Activated T-helper 17 cell treated with anti-CD3 and anti-CD28 coated beads, Interleukin-2, amount 50 U/mL, for 72 hours (primary cell): ENCODE measurements around the gene MRPL36. TPM values are rescaled to one million over a fixed set of nuclear protein-coding genes. Genes with fewer than 3 reads are reported as not detected.
A peak's percentile ranks its signal among the peaks of the same experiment; 100 is the strongest.
"Not testable (repeated sequence)": the region's sequence is repeated elsewhere in the genome, so short reads cannot be mapped to it uniquely, and the experiment has no call there.

Experiments used
- ATAC-seq: fragments of 150-1000 bp; cut with Tn5 transposase; replicated peaks from 2 replicates; pipeline ENCODE4 v1.10.0; 2021; ENCODE audit warnings: mild to moderate bottlenecking, moderate library complexity
- H3K27ac Mint-ChIP-seq: one replicate; pipeline ENCODE4 v1.8.0; 2022; ENCODE audit warnings: mixed read lengths
- H3K27me3 Mint-ChIP-seq: one replicate; pipeline ENCODE4 v1.8.0; 2022; ENCODE audit warnings: mixed read lengths
- H3K36me3 Mint-ChIP-seq: one replicate; pipeline ENCODE4 v1.8.0; 2022; ENCODE audit warnings: low read depth, mild to moderate bottlenecking, mixed read lengths
- H3K4me1 Mint-ChIP-seq: one replicate; pipeline ENCODE4 v1.8.0; 2022; ENCODE audit warnings: mixed read lengths
- H3K4me3 Mint-ChIP-seq: one replicate; pipeline ENCODE4 v1.8.0; 2022; ENCODE audit warnings: mild to moderate bottlenecking, mixed read lengths
- H3K9me3 Mint-ChIP-seq: one replicate; pipeline ENCODE4 v1.8.0; 2022; ENCODE audit warnings: mixed read lengths
- total RNA-seq, 2 donors: library from RNA; stranded (reverse); gene quantifications; one replicate each; pipeline ENCODE4 v1.2.3, GENCODE V29; 2022

Gene MRPL36
- total RNA-seq, 2 donors from 2014 or later = 50.3 to 74.0 TPM

GRCh38 chr5:1824903-1825841 is 25.5 kb upstream of the MRPL36 start:
- Mint-ChIP-seq H3K27ac (no peak overlapping the region), H3K4me1 (no peaks in the 10 kb centered on the region), H3K9me3 (no peaks in the 10 kb centered on the region), H3K36me3 (peaks cover 35% of the 10 kb centered on the region), H3K27me3 (no peaks in the 10 kb centered on the region), H3K4me3 (no peak overlapping the region)
- no peak for ATAC-seq

DNA sequence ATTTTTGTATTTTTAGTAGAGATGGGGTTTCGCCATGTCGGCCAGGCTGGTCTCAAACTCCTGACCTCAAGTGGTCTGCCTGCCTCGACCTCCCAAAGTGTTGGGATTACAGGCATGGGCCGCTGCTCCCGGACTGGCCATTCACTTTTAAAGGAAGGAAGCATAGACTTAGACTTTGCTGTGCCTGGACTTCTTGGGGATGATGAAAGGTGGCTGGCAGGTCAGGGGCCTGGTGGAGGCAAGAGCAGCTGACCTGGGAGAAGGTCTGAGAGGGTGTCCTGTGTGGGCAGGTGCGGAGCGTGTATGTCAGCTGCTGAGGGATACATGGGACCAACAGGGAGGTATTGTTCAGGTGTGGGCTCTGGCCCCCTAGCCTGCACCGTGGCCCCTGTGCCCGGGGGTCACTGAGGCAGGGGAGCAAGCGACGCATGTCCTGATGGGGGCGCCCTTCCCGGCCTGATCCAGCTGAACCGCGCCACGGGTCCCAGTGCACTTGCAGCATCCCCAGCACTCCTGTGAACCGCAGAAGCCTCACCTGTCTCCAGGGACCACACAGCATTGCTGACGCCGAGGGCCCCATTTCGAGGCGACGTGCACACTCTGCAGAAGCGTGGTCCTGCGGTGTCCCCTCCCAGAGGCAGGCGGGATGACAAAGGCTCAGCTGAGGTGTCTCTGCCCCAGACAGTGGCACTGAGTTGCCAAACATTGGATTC is 24.6 kb upstream of the MRPL36 start:
- H3K4me1 Mint-ChIP-seq = no peaks in the 10 kb centered on the region
- no peak overlapping the region for H3K27ac Mint-ChIP-seq
- H3K4me3 Mint-ChIP-seq = no peak overlapping the region

DNA sequence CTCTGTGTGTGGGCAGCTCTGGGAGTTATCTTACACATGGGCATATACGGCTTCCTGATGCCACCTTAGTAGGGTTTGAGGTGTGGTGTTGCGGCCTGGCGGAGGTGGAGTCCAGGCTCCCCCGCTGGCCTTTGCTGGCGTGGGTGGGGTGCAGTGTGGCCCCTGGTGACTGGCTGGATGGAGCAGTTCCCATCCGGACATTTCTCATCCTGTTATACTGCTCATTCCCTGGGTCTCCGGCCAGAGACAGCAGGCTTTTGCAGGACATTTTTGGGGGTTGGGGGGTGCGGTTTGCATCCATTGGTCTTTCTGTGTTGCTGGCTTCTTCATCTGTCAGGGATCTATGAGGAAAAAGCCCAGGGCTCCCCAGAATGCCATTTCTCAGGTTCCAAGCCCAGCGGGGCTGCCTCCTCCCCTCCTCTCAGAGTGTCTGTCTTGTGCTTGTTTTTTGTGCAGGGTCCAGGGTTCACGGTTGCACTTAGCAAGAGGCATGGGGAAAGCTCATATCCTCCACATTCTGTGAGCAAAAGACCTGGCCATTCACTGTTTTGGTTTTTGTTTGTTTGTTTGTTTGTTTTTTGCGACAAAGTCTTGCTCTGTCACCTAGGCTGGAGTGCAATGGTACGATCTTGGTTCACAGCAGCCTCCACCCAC is 23.9 kb upstream of the MRPL36 start:
- H3K4me1 Mint-ChIP-seq = no peaks in the 10 kb centered on the region
- ATAC-seq = no peak
- H3K9me3 Mint-ChIP-seq = no peaks in the 10 kb centered on the region

More for the DNA sequence above, 24.6 kb upstream of the MRPL36 start:
- peaks cover 44% of the 10 kb centered on the region for H3K36me3 Mint-ChIP-seq
- no peaks in the 10 kb centered on the region for H3K9me3 Mint-ChIP-seq
- H3K27me3 Mint-ChIP-seq = no peaks in the 10 kb centered on the region
- ATAC-seq = no peak

GRCh38 chr5:1821862-1822261 is 22.2 kb upstream of the MRPL36 start:
- H3K27me3 Mint-ChIP-seq = no peaks in the 10 kb centered on the region
- peaks cover 68% of the 10 kb centered on the region for H3K36me3 Mint-ChIP-seq
- no peak for ATAC-seq
- no peaks in the 10 kb centered on the region for H3K4me1 Mint-ChIP-seq
- no peak overlapping the region for H3K4me3 Mint-ChIP-seq
- no peaks in the 10 kb centered on the region for H3K9me3 Mint-ChIP-seq
- H3K27ac Mint-ChIP-seq = peak overlapping the region; percentile 12

More for the DNA sequence above, 23.9 kb upstream of the MRPL36 start:
- no peaks in the 10 kb centered on the region for H3K27me3 Mint-ChIP-seq
- H3K36me3 Mint-ChIP-seq = peaks cover 52% of the 10 kb centered on the region
- H3K4me3 Mint-ChIP-seq = no peak overlapping the region
- no peak overlapping the region for H3K27ac Mint-ChIP-seq

DNA sequence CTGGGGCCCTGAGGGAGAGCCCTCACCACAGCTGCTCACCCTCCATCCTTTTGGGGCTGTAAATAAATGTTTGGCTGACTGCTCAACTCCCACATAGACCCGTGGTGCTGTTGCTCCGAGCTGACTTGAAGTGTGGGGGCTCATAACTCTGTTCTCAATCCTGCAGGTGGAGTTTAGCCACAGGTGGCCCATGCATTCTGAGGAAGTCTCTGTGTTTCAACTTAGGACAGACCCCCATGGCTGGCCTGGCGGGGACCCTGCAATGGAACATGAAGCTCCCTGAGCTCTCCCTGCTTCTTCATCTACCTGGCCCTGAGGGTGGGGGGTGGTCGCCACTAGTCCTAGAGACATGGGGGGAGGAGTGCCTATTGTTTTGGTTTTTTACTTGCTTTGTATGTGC is 21.3 kb upstream of the MRPL36 start:
- H3K27ac Mint-ChIP-seq = no peak overlapping the region

GRCh38 chr5:1820381-1820780 is 20.7 kb upstream of the MRPL36 start:
- no peak overlapping the region for H3K27ac Mint-ChIP-seq

More for the DNA sequence above, 21.3 kb upstream of the MRPL36 start:
- Mint-ChIP-seq H3K4me3 (no peak overlapping the region), H3K4me1 (no peaks in the 10 kb centered on the region), H3K36me3 (peaks cover 78% of the 10 kb centered on the region), H3K27me3 (no peaks in the 10 kb centered on the region), H3K9me3 (no peaks in the 10 kb centered on the region)
- no peak for ATAC-seq

DNA sequence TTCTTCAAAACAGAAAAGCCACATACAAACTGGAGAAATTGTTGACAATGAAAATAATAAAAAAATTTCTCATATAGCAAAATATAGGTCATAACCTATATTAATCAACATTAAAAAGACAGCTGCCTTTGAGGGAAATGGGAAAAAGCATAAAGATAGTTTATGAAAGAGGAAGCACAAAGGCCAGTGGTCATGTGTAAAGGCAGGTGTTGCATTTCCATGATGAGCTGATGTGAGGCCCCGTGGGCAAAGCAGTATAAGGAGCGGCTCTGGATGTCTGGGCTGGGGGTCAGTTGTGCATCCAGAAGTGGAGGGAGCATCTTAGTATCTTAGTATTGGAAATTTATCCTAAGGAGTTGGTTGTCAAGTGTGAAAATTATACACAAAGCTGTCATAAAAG is 19.8 kb upstream of the MRPL36 start:
- Mint-ChIP-seq H3K36me3 (peaks cover 92% of the 10 kb centered on the region), H3K4me1 (no peaks in the 10 kb centered on the region), H3K9me3 (no peaks in the 10 kb centered on the region), H3K4me3 (no peak overlapping the region), H3K27me3 (no peaks in the 10 kb centered on the region), H3K27ac (peak overlapping the region; percentile 48)
- no peak for ATAC-seq

More at GRCh38 chr5:1820381-1820780, 20.7 kb upstream of the MRPL36 start:
- ATAC-seq = no peak
- Mint-ChIP-seq H3K27me3 (no peaks in the 10 kb centered on the region), H3K4me3 (no peak overlapping the region), H3K4me1 (no peaks in the 10 kb centered on the region), H3K36me3 (peaks cover 83% of the 10 kb centered on the region), H3K9me3 (no peaks in the 10 kb centered on the region)

GRCh38 chr5:1818784-1819183 is 19.1 kb upstream of the MRPL36 start:
- no peaks in the 10 kb centered on the region for H3K4me1 Mint-ChIP-seq
- no peaks in the 10 kb centered on the region for H3K27me3 Mint-ChIP-seq
- peaks cover 96% of the 10 kb centered on the region for H3K36me3 Mint-ChIP-seq
- no peak for ATAC-seq
- H3K27ac Mint-ChIP-seq = peak overlapping the region; percentile 48
- H3K9me3 Mint-ChIP-seq = no peaks in the 10 kb centered on the region
- no peak overlapping the region for H3K4me3 Mint-ChIP-seq

GRCh38 chr5:1817261-1818043 is 17.8 kb upstream of the MRPL36 start:
- H3K4me3 Mint-ChIP-seq = no peak overlapping the region
- H3K9me3 Mint-ChIP-seq = no peaks in the 10 kb centered on the region
- H3K27me3 Mint-ChIP-seq = no peaks in the 10 kb centered on the region
- no peak overlapping the region for H3K27ac Mint-ChIP-seq
- H3K4me1 Mint-ChIP-seq = no peaks in the 10 kb centered on the region
- ATAC-seq = no peak
- H3K36me3 Mint-ChIP-seq = peaks cover 96% of the 10 kb centered on the region

- H3K27me3 Mint-ChIP-seq, H3K4me1 Mint-ChIP-seq, H3K4me3 Mint-ChIP-seq, H3K9me3 Mint-ChIP-seq, ATAC-seq: not testable (repeated sequence)
- Mint-ChIP-seq H3K27ac (peak overlapping the region; percentile 56), H3K36me3 (peaks cover 100% of the 10 kb centered on the region)
Observed at GRCh38 chr5:1816495-1817089, 17.0 kb upstream of the MRPL36 start.

DNA sequence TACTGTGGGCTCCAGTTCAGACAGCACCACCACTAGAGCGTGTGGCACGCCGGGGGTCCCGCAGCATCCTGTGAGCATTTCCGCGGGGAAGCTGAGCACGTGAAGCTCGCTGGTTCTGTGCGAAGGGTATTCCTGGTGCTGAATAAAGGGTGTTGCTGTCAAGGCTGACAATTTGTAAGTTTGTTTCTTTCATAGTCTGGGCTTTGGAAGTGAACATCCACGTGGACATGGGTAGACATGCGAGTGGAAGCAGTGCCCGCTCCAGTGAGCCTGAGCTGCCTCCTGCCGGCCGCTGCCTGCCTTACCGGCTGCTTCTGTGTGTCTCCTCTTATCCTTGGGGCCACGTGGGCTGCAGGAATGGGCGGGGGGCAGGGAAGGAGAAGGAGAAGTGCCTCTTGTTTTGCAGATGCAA is 16.2 kb upstream of the MRPL36 start:
- ATAC-seq = no peak
- Mint-ChIP-seq H3K36me3 (peaks cover 100% of the 10 kb centered on the region), H3K4me1 (no peaks in the 10 kb centered on the region), H3K27ac (peak overlapping the region; percentile 56), H3K9me3 (no peaks in the 10 kb centered on the region), H3K27me3 (no peaks in the 10 kb centered on the region), H3K4me3 (no peak overlapping the region)

- peaks cover 100% of the 10 kb centered on the region for H3K36me3 Mint-ChIP-seq
- no peaks in the 10 kb centered on the region for H3K27me3 Mint-ChIP-seq
- H3K4me1 Mint-ChIP-seq = no peaks in the 10 kb centered on the region
- ATAC-seq = no peak
- no peak overlapping the region for H3K4me3 Mint-ChIP-seq
- H3K9me3 Mint-ChIP-seq = no peaks in the 10 kb centered on the region
- no peak overlapping the region for H3K27ac Mint-ChIP-seq
Observed at GRCh38 chr5:1815071-1815786, 15.6 kb upstream of the MRPL36 start.
